Measurements from ENCODE around the gene MARK1.
"Not testable (repeated sequence)": the region's sequence is repeated elsewhere in the genome, so short reads cannot be mapped to it uniquely, and the experiment has no call there.

The MARK1 gene

DNA sequence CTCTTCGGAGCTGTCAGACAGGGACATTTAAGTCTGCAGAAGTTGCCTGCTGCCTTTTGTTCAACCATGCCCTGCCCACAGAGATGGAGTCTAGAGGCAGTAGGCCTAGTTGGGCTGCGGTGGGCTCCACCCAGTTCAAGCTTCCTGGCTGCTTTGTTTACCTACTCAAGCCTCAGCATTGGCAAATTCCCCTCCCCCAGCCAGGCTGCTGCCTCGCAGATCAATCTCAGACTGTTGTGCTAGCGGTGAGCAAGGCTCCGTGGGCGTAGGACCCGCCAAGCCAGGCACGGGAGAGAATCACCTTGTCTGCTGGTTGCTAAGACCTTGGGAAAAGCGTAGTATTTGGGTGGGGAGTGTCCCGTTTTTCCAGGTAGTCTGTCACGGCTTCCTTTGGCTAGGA lies 83.2 kb downstream of the MARK1 start:
- not testable (repeated sequence) for H4K20me1 ChIP-seq (ENCODE audit: insufficient read depth, low read length); ATAC-seq (ENCODE audit: insufficient read depth, low read depth); H3K27ac ChIP-seq (ENCODE audit: low read length); H3K4me2 ChIP-seq (ENCODE audit: insufficient read depth, low read length); H3K9ac ChIP-seq (ENCODE audit: low read depth, low read length); H3K9me3 ChIP-seq (ENCODE audit: insufficient read depth, low read length, severe bottlenecking); H3K79me2 ChIP-seq (ENCODE audit: insufficient read depth, low read length); H3K36me3 ChIP-seq (ENCODE audit: insufficient read depth, low read length); DNase-seq; H3K27me3 ChIP-seq (ENCODE audit: insufficient read depth, low read length, poor library complexity); H3K4me3 ChIP-seq (ENCODE audit: low read depth in 1 of 2, low read length in 2 of 2); H3K4me1 ChIP-seq (ENCODE audit: insufficient read depth, low read length); H2AFZ ChIP-seq (ENCODE audit: low read depth, low read length)

DNA sequence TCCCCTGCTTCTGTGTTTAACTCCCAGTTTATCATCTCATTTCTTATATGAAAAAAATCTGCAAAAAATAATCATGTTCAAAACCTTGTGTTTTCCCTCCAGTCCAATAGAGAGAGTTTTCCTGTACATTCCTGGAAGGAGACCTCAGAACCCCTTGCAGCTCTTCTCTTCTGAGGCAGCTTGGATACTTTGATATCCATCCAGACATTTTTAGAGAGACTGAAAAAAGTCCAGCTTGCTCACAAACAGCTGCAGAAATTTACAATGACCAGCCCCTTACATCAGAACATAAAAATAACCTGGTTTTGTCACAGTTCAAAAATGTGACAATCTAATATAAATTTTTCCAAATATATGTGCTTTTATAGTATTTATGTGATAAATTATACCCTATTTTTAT lies 88.9 kb downstream of the MARK1 start:
- H3K9me3 ChIP-seq (ENCODE audit: insufficient read depth, low read length, severe bottlenecking): no peaks in the 10 kb centered on the region
- no peaks in the 10 kb centered on the region for H3K4me1 ChIP-seq (ENCODE audit: insufficient read depth, low read length)
- H4K20me1 ChIP-seq (ENCODE audit: insufficient read depth, low read length): no peaks in the 10 kb centered on the region
- no peak for DNase-seq
- H3K79me2 ChIP-seq (ENCODE audit: insufficient read depth, low read length): no peaks in the 10 kb centered on the region
- no peaks in the 10 kb centered on the region for H3K36me3 ChIP-seq (ENCODE audit: insufficient read depth, low read length)
- no peak overlapping the region for H3K4me3 ChIP-seq (ENCODE audit: low read depth in 1 of 2, low read length in 2 of 2)
- no peak overlapping the region for H3K27ac ChIP-seq (ENCODE audit: low read length)
- H2AFZ ChIP-seq (ENCODE audit: low read depth, low read length): no peak overlapping the region
- no peak overlapping the region for H3K4me2 ChIP-seq (ENCODE audit: insufficient read depth, low read length)
- H3K9ac ChIP-seq (ENCODE audit: low read depth, low read length): no peak overlapping the region
- ATAC-seq (ENCODE audit: insufficient read depth, low read depth): no peak
- no peak for TF ChIP-seq EZH2 (IDR thresholded peaks at IDR 0.05; ENCODE audit: borderline replicate concordance, low read depth, low read length, severe bottlenecking)
- TF ChIP-seq, protein P1, sequence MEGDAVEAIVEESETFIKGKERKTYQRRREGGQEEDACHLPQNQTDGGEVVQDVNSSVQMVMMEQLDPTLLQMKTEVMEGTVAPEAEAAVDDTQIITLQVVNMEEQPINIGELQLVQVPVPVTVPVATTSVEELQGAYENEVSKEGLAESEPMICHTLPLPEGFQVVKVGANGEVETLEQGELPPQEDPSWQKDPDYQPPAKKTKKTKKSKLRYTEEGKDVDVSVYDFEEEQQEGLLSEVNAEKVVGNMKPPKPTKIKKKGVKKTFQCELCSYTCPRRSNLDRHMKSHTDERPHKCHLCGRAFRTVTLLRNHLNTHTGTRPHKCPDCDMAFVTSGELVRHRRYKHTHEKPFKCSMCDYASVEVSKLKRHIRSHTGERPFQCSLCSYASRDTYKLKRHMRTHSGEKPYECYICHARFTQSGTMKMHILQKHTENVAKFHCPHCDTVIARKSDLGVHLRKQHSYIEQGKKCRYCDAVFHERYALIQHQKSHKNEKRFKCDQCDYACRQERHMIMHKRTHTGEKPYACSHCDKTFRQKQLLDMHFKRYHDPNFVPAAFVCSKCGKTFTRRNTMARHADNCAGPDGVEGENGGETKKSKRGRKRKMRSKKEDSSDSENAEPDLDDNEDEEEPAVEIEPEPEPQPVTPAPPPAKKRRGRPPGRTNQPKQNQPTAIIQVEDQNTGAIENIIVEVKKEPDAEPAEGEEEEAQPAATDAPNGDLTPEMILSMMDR (IDR thresholded peaks at IDR 0.05; ENCODE audit: borderline replicate concordance, extremely low read depth, low read length, poor library complexity, severe bottlenecking): no peak
- no peaks in the 10 kb centered on the region for H3K27me3 ChIP-seq (ENCODE audit: insufficient read depth, low read length, poor library complexity)

DNA sequence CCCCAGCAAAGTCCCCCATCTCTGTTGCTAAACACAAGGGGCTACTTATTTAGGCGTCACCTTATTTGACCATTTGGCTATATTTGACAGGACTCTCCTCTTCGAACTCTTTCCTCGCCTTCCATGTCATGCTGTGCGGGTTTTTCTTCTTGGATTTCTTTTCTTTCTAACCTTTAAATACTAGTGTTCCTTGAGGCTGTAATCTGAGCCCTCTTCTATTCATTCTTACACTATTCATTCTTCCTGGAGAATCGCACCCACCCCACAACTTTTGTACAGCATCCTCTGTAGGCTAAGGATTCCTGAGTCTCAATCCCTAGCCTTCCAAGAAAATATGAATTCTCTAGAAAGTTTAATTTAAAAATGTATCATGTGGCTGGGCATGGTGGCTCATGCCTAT lies 100.5 kb downstream of the MARK1 start:
- Histone ChIP-seq H2AFZ (ENCODE audit: low read depth, low read length) (no peak overlapping the region), H3K9ac (ENCODE audit: low read depth, low read length) (no peak overlapping the region), H3K36me3 (ENCODE audit: insufficient read depth, low read length) (no peaks in the 10 kb centered on the region), H3K9me3 (ENCODE audit: insufficient read depth, low read length, severe bottlenecking) (no peaks in the 10 kb centered on the region), H3K4me1 (ENCODE audit: insufficient read depth, low read length) (no peaks in the 10 kb centered on the region), H3K27ac (ENCODE audit: low read length) (no peak overlapping the region), H3K27me3 (ENCODE audit: insufficient read depth, low read length, poor library complexity) (no peaks in the 10 kb centered on the region), H3K4me2 (ENCODE audit: insufficient read depth, low read length) (no peak overlapping the region), H3K79me2 (ENCODE audit: insufficient read depth, low read length) (no peaks in the 10 kb centered on the region), H3K4me3 (ENCODE audit: low read depth in 1 of 2, low read length in 2 of 2) (no peak overlapping the region), H4K20me1 (ENCODE audit: insufficient read depth, low read length) (no peaks in the 10 kb centered on the region)
- TF ChIP-seq EZH2 (IDR thresholded peaks at IDR 0.05; ENCODE audit: borderline replicate concordance, low read depth, low read length, severe bottlenecking): no peak
- TF ChIP-seq, protein P1 (IDR thresholded peaks at IDR 0.05; ENCODE audit: borderline replicate concordance, extremely low read depth, low read length, poor library complexity, severe bottlenecking): no peak
- DNase-seq (no peak), ATAC-seq (ENCODE audit: insufficient read depth, low read depth) (no peak)

DNA sequence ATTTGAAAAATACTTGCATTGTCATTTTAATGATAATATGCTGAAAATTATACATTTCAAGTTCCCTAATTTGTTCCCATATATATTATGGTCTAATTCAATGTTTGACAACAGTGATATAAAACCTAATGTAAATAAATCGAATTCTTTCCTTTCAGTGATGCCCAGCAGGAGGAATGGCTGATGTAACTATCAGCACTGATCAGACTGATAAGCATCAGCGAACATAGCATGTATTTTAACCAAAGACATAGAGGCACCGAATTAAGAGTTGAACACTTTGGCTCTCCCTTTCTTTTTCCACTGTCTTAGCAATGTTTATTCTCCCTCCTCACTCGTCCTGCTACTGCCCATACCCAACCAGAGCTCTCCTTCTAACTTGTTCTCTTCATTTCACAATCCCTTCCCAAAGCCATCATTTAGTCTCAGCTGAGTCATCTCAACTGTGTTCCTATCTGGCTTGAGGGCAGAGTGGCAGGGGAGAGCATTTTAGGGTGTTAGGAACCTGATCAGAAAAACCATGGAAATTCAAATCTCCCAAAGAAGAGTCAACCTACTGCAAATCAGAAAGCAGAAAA lies 103.4 kb downstream of the MARK1 start:
- DNase-seq (no peak), ATAC-seq (ENCODE audit: insufficient read depth, low read depth) (no peak)
- TF ChIP-seq, protein P1 (IDR thresholded peaks at IDR 0.05; ENCODE audit: borderline replicate concordance, extremely low read depth, low read length, poor library complexity, severe bottlenecking): no peak
- Histone ChIP-seq H3K9me3 (ENCODE audit: insufficient read depth, low read length, severe bottlenecking) (no peaks in the 10 kb centered on the region), H3K4me3 (ENCODE audit: low read depth in 1 of 2, low read length in 2 of 2) (no peak overlapping the region), H3K9ac (ENCODE audit: low read depth, low read length) (no peak overlapping the region), H3K4me1 (ENCODE audit: insufficient read depth, low read length) (no peaks in the 10 kb centered on the region), H3K27me3 (ENCODE audit: insufficient read depth, low read length, poor library complexity) (no peaks in the 10 kb centered on the region), H3K79me2 (ENCODE audit: insufficient read depth, low read length) (no peaks in the 10 kb centered on the region), H2AFZ (ENCODE audit: low read depth, low read length) (no peak overlapping the region), H3K4me2 (ENCODE audit: insufficient read depth, low read length) (no peak overlapping the region), H3K36me3 (ENCODE audit: insufficient read depth, low read length) (no peaks in the 10 kb centered on the region), H4K20me1 (ENCODE audit: insufficient read depth, low read length) (no peaks in the 10 kb centered on the region), H3K27ac (ENCODE audit: low read length) (no peak overlapping the region)

All from DND-41 (cell line).